ENCODE data around the gene PMPCA. TPM values are rescaled to one million over a fixed set of nuclear protein-coding genes. Genes with fewer than 3 reads are reported as not detected.

PMPCA gene
- total RNA-seq, 6 experiments from 2014 or later: 49.6 to 64.9 (median 52.8) TPM

DNA sequence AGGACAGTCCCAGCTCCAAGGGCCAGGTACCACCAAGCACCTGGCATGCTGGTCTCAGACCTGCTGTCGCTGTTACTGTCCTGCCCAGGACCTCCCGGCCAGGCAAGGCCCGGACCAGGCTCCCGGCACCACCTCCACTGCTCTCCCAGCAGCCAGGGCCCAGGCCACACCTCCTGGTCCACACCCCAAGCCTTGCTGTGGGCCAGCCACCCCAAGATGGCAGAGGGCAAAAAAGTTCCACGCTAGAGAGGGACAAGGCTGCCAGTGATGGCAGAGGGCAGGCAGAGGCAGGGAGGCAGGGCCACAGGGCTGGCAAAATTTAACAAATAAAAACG lies 48.0 kb upstream of the PMPCA start:
- Histone ChIP-seq H3K27me3 (no peaks in the 10 kb centered on the region), H3K36me3 (no peaks in the 10 kb centered on the region), H3K9me3 (no peaks in the 10 kb centered on the region), H3K4me3 (no peak overlapping the region), H3K4me1 (peaks cover 0 to 8% (median 5%) of the 10 kb centered on the region in 4 donors), H3K27ac (peak overlapping the region in 1 of 3 donors; percentile 16)
- TF ChIP-seq POLR2A (IDR thresholded peaks at IDR 0.05): no peak
- TF ChIP-seq, protein P1, sequence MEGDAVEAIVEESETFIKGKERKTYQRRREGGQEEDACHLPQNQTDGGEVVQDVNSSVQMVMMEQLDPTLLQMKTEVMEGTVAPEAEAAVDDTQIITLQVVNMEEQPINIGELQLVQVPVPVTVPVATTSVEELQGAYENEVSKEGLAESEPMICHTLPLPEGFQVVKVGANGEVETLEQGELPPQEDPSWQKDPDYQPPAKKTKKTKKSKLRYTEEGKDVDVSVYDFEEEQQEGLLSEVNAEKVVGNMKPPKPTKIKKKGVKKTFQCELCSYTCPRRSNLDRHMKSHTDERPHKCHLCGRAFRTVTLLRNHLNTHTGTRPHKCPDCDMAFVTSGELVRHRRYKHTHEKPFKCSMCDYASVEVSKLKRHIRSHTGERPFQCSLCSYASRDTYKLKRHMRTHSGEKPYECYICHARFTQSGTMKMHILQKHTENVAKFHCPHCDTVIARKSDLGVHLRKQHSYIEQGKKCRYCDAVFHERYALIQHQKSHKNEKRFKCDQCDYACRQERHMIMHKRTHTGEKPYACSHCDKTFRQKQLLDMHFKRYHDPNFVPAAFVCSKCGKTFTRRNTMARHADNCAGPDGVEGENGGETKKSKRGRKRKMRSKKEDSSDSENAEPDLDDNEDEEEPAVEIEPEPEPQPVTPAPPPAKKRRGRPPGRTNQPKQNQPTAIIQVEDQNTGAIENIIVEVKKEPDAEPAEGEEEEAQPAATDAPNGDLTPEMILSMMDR (IDR thresholded peaks at IDR 0.05): no peak
- DNase-seq (no peak), ATAC-seq (no peak)
- intact Hi-C loops (cut with DNase I): no loop called here
- no CpG with 5 or more reads among the region's 6 CpGs for WGBS (ENCODE audit: insufficient coverage, low coverage, low lambda C conversion rate, missing lambda C conversion rate)

DNA sequence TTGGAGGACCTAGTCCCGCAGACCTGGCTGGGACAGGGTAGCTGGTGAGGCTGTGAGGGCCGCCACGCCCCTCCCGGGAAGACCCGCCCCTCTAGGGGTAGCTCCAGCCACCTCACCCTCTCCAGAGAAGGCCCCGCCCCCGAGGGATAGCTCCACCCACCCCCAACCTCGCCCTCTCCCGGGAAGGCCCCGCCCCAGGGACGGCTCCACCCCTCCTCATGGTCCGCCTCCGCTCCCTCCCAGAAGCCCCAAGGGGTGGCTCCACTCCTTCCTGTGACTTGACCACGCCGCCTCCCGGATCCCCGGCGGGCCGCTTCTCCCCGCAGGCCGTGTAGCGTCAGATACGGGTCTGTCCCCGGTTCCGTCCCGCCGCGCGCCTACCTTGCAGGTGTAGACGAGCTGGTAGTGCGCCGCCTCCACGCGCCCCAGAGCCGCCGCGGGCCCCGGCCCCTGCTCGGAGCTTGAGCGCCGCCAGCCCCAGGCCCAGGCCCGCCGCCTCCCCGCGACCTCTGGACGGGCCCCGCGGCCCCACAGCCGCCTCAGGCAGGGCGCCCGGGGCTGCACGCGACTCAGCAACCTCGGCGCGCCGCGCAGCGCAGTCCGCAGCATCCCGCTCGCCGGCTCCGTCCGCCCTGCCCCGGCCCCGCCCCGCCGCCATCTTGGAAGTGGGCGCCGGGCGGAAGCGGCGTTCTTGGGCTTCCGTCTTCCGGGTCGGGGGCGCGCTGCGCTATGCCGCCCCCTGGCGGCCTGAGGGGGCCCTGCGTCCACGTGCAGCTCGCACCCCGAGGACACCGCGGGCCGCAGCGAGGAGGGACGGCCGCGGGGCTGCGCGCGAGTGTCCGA lies 47.1 kb upstream of the PMPCA start, which contains the start of gene DNLZ:
TSS of gene DNLZ (minus strand) at position 639 of the 843 bp plus-strand sequence. CDS start at position 609, 30 bp downstream.
- Histone ChIP-seq H3K27ac (peak within 1 kb of the TSS; percentile 41 to 83 (median 82)), H3K4me1 (peaks cover 0 to 8% (median 5%) of the 10 kb centered on the region in 4 donors), H3K4me3 (peak within 1 kb of the TSS; percentile 68 to 98 (median 75)), H3K27me3 (no peaks in the 10 kb centered on the region), H3K36me3 (no peaks in the 10 kb centered on the region), H3K9me3 (no peaks in the 10 kb centered on the region)
- under 1% methylated on average over 19 of the region's 97 CpGs for WGBS (ENCODE audit: insufficient coverage, low coverage, low lambda C conversion rate, missing lambda C conversion rate)
- intact Hi-C loops (cut with DNase I): no loop called here
- TF ChIP-seq POLR2A (IDR thresholded peaks at IDR 0.05): peak; percentile 90
- TF ChIP-seq, protein P1 (IDR thresholded peaks at IDR 0.05): peak; percentile 99 to 100 (median 99)
- ATAC-seq (peak; percentile 94 to 97 (median 95)), DNase-seq (peak; percentile 99)

DNA sequence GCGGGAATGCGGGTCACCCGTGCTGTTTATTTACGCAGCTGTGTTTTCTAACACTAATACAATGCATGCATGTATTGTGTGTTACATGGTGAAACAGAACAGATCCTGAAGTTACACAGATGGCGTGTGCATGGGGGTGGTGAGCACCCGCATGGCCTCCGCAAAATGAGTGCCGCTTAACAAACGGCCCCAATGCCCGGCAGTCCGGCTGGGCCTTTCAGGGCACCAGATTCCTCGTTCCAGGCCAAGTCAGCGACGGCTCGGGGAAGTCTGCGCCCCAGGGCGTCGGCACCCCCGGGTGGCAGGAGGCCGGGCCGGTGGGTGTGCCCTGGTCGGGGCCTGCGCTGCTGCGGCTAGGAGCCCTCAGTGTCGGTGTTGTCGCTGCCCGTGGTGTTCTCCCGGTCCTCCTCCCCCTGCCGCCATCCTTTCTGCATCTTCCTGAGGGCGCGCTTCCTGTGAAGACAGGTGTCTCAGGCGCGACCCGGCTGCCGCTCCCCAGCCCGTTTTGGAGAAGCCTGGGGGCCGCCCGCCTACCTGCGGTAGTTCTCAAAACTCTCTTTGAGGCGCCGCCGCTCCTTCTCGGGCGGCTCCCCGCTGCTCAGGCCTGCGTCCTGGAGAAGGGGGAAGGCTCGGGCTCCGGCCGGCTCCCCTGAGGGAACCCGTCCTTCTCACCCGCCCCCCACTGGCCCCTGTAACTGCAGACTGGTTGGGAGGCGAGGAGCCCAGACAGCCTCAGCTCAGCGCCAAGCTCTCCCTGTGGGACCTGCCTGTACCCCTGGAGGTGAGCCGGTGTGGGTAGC lies 46.3 kb upstream of the PMPCA start:
- no peak for DNase-seq
- WGBS (ENCODE audit: insufficient coverage, low coverage, low lambda C conversion rate, missing lambda C conversion rate): 20% methylated on average over 3 of the region's 54 CpGs
- Histone ChIP-seq H3K27me3 (no peaks in the 10 kb centered on the region), H3K27ac (no peak overlapping the region), H3K4me1 (peaks cover 0 to 8% (median 5%) of the 10 kb centered on the region in 4 donors), H3K4me3 (peak overlapping the region in 2 of 3 donors; percentile 75 to 98), H3K9me3 (no peaks in the 10 kb centered on the region), H3K36me3 (no peaks in the 10 kb centered on the region)
- ATAC-seq: no peak
- TF ChIP-seq, protein P1 (IDR thresholded peaks at IDR 0.05): peak in 1 of 4 donors; percentile 10
- TF ChIP-seq POLR2A (IDR thresholded peaks at IDR 0.05): no peak
- intact Hi-C loops (cut with DNase I): no loop called here

DNA sequence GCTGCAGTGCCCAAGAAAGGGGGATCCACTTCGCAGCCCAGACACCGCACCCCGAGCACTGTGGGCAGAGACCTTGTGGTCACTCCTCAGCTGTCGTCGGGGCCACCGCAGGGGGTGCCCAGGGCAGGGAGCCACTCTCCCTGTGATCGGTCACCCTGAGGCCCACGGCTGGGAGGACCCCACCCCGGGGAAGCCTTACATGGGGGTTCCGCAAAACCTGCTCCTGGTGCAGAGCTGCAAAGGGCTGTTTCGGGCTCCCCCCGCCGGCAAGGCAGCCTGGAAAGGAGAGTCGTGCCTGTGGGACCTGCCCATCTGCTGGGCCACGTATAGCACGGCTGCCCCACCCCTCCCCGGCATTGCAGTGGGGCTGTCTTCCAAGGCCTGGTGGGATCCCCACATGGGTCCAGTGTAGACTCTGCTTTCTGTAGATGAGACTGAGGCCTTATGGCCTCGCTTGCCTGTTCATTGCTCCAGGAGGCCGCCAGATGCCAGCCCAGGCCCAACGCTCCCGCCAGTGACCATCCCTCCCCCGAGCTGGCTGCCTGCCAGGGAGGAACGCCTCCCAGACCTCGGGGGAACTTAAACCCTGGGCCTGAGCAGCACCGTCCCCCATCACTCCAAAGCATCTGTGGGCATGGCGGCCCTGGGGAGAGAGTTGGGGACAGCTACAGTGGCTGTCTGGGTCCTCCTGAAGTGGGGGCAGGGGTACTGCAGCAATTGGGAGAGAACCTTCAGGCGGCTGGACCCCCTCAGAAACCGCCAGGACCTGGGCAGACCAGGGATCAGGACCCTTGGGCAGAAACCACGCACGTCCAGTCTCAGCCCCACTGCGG lies 45.3 kb upstream of the PMPCA start:
- no peak overlapping the region for H3K4me3 ChIP-seq
- H3K27ac ChIP-seq: no peak overlapping the region
- H3K4me1 ChIP-seq: peaks cover 0 to 8% (median 5%) of the 10 kb centered on the region in 4 donors
- DNase-seq (no peak), ATAC-seq (no peak)
- no peaks in the 10 kb centered on the region for H3K9me3 ChIP-seq
- TF ChIP-seq, protein P1 (IDR thresholded peaks at IDR 0.05): no peak
- no peak for TF ChIP-seq POLR2A (IDR thresholded peaks at IDR 0.05)
- H3K27me3 ChIP-seq: no peaks in the 10 kb centered on the region
- intact Hi-C loops (cut with DNase I): no loop called here
- H3K36me3 ChIP-seq: no peaks in the 10 kb centered on the region
- WGBS (ENCODE audit: insufficient coverage, low coverage, low lambda C conversion rate, missing lambda C conversion rate): 88% methylated on average over 3 of the region's 31 CpGs
